ENCODE measurements around the gene C9orf57.
A peak's percentile ranks its signal among the peaks of the same experiment; 100 is the strongest.
"Not testable (repeated sequence)": the region's sequence is repeated elsewhere in the genome, so short reads cannot be mapped to it uniquely, and the experiment has no call there.

C9orf57 gene, protein sequence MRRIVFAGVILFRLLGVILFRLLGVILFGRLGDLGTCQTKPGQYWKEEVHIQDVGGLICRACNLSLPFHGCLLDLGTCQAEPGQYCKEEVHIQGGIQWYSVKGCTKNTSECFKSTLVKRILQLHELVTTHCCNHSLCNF

DNA sequence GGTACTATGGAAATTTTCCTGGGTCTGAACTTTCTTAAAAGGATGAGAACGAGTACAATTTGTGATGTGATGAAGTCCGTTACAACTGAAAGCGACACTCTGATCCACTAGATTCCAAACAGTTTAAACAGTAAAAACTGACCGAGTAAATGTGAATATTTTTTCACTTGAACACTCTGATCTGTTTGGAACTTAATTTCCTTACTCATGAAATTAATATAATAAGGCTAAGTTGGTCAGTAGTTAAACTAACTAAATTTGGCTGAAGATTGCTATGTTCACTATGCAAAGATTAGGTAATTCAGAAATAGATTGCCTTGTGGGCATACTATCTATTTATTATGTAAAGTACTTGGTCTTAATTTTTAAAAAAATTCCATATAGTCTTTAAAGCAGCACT is at the start of gene C9orf57:
Gene C9orf57 (minus strand): TSS at position 101 of the 400 bp plus-strand sequence. CDS start 1,282 bp downstream, outside the sequence.
- no peak for DNase-seq (ENCODE audit: low read depth in 2 of 2)
- H3K4me3 ChIP-seq (replicated peaks in 1 of 2; ENCODE audit: low read depth in 2 of 2, low read length in 2 of 2) = no peak within 1 kb of the TSS
- TF ChIP-seq, protein P1, sequence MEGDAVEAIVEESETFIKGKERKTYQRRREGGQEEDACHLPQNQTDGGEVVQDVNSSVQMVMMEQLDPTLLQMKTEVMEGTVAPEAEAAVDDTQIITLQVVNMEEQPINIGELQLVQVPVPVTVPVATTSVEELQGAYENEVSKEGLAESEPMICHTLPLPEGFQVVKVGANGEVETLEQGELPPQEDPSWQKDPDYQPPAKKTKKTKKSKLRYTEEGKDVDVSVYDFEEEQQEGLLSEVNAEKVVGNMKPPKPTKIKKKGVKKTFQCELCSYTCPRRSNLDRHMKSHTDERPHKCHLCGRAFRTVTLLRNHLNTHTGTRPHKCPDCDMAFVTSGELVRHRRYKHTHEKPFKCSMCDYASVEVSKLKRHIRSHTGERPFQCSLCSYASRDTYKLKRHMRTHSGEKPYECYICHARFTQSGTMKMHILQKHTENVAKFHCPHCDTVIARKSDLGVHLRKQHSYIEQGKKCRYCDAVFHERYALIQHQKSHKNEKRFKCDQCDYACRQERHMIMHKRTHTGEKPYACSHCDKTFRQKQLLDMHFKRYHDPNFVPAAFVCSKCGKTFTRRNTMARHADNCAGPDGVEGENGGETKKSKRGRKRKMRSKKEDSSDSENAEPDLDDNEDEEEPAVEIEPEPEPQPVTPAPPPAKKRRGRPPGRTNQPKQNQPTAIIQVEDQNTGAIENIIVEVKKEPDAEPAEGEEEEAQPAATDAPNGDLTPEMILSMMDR (IDR thresholded peaks at IDR 0.05; ENCODE audit: low read depth, low read length) = no peak

DNA sequence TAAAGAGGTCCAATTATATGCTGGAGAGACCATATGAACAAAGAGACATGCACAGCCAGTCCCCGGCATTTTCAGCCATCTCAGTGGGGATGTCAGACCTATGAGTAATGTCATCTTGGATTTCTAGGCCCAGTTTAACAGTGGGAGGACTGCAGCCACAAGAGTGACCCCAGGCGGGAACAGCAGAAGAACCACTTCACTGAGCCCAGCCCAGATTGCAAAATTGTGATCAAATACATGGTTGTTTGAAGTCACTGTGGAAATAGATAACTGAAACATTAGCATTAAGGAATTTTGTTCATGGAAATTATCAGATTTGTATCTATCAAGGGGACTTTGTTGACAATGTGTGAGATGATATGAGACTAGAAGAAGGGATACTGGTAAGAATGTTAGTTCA is 42.1 kb upstream of the C9orf57 start:
- TF ChIP-seq, protein P1 (IDR thresholded peaks at IDR 0.05; ENCODE audit: low read depth, low read length) = no peak
- no peak for DNase-seq (ENCODE audit: low read depth in 2 of 2)
- H3K4me3 ChIP-seq (replicated peaks in 1 of 2; ENCODE audit: low read depth in 2 of 2, low read length in 2 of 2) = no peak overlapping the region

DNA sequence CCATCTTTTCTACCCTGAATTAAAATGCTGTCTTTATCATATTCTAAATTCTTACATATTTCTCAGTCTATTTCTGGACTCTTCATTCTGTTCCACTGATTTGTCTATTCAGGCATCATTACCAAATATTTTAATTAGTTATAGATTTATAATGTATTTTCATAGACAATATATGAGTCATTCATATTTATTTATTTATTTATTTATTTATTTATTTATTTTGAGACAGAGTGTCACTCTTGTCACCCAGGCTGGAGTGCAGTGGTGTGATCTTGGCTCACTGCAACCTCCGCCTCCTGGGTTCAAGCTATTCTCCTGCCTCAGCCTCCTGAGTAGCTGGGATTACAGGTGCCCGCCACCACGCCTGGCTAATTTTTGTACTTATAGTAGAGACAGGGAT is 35.1 kb upstream of the C9orf57 start:
- not testable (repeated sequence) for DNase-seq (ENCODE audit: low read depth in 2 of 2)

DNA sequence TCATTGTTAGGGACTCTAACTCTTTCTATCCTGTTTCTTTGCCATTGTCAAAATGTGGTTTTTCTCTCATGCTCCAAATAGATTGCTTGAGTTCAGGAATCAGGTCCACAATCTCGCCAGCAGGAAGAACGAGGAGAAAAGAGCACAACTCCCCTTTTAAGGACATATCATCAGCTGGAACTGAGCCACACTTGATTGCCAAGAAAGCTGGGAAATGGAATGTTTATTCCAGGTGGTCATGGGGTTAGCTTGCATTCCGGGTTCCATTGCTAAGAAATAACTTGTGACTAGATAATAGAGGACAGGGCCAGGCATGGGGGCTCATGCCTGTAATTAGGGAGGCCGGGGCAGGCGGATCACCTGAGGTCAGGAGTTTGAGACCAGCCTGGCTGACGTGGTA is 32.4 kb upstream of the C9orf57 start:
- H3K4me3 ChIP-seq (replicated peaks in 1 of 2; ENCODE audit: low read depth in 2 of 2, low read length in 2 of 2) = no peak overlapping the region
- DNase-seq (ENCODE audit: low read depth in 2 of 2) = no peak
- TF ChIP-seq, protein P1 (IDR thresholded peaks at IDR 0.05; ENCODE audit: low read depth, low read length) = no peak

More for the DNA sequence above, 35.1 kb upstream of the C9orf57 start:
- H3K4me3 ChIP-seq (replicated peaks in 1 of 2; ENCODE audit: low read depth in 2 of 2, low read length in 2 of 2) = not testable (repeated sequence)

DNA sequence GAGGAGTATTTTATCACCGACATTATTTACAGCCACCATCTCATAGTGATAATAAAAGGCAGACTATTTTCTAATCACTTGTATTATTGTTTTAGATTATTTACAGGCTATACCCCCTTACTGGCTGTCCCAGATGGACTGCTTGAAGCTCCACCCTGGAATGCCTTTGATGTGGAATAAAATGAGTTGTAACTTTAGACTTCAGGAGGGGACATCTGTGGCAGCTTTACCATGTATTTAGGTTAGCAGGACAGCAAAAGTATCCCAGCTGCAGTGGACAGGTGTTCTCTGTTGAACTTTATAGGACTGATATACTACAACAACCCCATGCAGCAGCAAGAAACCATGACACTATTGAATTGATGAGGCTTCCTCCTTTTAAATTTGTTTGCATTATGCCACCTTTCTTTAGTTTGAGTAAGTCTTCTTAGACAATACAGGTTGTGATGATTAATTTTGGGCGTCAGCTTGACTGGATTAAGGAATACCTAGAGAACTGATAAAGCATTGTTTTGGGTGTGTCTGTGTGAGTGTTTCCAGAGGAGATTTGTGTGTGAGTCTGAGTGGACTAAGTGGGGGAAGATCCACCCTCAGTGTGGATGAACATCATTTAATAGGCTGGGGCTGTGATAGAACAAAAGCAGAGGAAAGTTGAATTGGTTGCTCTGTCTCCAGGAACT is 29.2 kb upstream of the C9orf57 start:
- no peak overlapping the region for H3K4me3 ChIP-seq (replicated peaks in 1 of 2; ENCODE audit: low read depth in 2 of 2, low read length in 2 of 2)
- no peak for DNase-seq (ENCODE audit: low read depth in 2 of 2)
- TF ChIP-seq, protein P1 (IDR thresholded peaks at IDR 0.05; ENCODE audit: low read depth, low read length) = no peak

DNA sequence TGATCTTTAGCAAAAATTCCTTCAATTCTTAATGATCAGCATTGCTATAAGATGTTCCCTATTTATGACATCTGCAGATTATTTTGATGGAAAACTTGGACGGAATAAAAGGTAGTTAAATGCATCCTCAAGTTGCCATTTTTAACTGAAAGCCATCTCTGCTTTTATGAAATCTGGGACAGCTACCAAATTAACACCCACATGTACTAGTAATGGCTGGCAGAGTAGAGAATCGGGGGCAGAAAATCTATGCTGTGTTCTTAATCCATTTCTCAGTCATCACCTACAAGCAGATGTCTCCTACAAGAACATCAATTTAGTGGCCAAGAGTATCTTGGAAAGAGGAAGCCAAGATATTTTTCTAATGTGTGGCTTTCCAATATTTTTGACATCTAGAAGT is 22.1 kb upstream of the C9orf57 start:
- TF ChIP-seq, protein P1 (IDR thresholded peaks at IDR 0.05; ENCODE audit: low read depth, low read length) = no peak
- no peak overlapping the region for H3K4me3 ChIP-seq (replicated peaks in 1 of 2; ENCODE audit: low read depth in 2 of 2, low read length in 2 of 2)
- DNase-seq (ENCODE audit: low read depth in 2 of 2) = no peak

DNA sequence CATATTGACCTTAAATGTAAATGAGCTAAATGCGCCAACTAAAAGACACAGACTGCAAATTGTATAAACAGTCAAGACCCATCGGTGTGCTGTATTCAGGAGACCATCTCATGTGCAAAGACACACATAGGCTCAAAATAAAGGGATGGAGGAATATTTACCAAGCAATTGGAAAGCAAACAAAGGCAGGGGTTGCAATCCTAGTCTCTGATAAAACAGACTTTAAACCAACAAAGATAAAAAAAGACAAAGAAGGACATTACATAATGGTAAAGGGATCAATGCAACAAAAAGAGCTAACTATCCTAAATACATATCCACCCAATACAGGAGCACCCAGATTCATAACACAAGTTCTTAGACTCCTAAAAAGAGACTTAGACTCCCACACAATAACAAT is 14.3 kb upstream of the C9orf57 start:
- not testable (repeated sequence) for H3K4me3 ChIP-seq (replicated peaks in 1 of 2; ENCODE audit: low read depth in 2 of 2, low read length in 2 of 2); DNase-seq (ENCODE audit: low read depth in 2 of 2)

DNA sequence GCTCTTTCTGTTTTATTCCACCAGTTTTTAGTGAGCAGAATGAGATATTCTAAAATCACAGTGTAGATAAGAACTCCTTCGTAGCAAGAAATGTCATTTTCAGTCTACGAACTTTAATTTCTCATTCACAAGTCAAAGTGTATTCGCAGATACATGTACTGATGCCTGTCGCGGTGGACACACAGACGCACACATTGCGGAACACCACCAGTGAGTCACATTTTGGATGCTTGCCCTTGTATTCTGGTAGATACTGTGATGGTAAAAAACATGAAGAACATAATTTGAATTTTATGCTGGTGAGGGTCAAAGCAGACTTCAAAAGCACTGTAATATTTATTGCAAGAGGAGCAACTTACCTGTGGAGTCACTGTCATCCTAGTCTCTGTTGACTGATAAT is 4.7 kb upstream of the C9orf57 start:
- TF ChIP-seq, protein P1 (IDR thresholded peaks at IDR 0.05; ENCODE audit: low read depth, low read length) = no peak
- H3K4me3 ChIP-seq (replicated peaks in 1 of 2; ENCODE audit: low read depth in 2 of 2, low read length in 2 of 2) = no peak overlapping the region
- DNase-seq (ENCODE audit: low read depth in 2 of 2) = peak; percentile 11 to 19

All from cardiac fibroblast (primary cell).